Measurements from ENCODE around the gene ANGPT4. TPM values are rescaled to one million over a fixed set of nuclear protein-coding genes. Genes with fewer than 3 reads are reported as not detected.

The ANGPT4 gene
- total RNA-seq, 1 experiment from 2014 or later = not detected

- no peak for TF ChIP-seq TCF7L2 (IDR thresholded peaks at IDR 0.05; ENCODE audit: low read depth, low read length)
- no peak for TF ChIP-seq POLR2AphosphoS5 (IDR thresholded peaks at IDR 0.05; ENCODE audit: low read depth, low read length)
- TF ChIP-seq CTCF (IDR thresholded peaks at IDR 0.05) = no peak
- TF ChIP-seq, protein P1, sequence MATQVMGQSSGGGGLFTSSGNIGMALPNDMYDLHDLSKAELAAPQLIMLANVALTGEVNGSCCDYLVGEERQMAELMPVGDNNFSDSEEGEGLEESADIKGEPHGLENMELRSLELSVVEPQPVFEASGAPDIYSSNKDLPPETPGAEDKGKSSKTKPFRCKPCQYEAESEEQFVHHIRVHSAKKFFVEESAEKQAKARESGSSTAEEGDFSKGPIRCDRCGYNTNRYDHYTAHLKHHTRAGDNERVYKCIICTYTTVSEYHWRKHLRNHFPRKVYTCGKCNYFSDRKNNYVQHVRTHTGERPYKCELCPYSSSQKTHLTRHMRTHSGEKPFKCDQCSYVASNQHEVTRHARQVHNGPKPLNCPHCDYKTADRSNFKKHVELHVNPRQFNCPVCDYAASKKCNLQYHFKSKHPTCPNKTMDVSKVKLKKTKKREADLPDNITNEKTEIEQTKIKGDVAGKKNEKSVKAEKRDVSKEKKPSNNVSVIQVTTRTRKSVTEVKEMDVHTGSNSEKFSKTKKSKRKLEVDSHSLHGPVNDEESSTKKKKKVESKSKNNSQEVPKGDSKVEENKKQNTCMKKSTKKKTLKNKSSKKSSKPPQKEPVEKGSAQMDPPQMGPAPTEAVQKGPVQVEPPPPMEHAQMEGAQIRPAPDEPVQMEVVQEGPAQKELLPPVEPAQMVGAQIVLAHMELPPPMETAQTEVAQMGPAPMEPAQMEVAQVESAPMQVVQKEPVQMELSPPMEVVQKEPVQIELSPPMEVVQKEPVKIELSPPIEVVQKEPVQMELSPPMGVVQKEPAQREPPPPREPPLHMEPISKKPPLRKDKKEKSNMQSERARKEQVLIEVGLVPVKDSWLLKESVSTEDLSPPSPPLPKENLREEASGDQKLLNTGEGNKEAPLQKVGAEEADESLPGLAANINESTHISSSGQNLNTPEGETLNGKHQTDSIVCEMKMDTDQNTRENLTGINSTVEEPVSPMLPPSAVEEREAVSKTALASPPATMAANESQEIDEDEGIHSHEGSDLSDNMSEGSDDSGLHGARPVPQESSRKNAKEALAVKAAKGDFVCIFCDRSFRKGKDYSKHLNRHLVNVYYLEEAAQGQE (IDR thresholded peaks at IDR 0.05; ENCODE audit: insufficient read depth in 1 of 2, low read depth in 2 of 2, low read length in 1 of 2) = no peak
- no peak for TF ChIP-seq SIN3A (IDR thresholded peaks at IDR 0.05; ENCODE audit: borderline replicate concordance, insufficient read depth, low read depth, low read length)
- ATAC-seq = no peak
- H3K36me3 ChIP-seq (ENCODE audit: control insufficient read depth, insufficient read depth, low read length) = no peaks in the 10 kb centered on the region
- CTCF ChIA-PET = no interaction called here
- peaks cover 2% of the 10 kb centered on the region; the same call in 1 of the 2 replicates for H3K27me3 ChIP-seq (ENCODE audit: control insufficient read depth, insufficient read depth, low read length)
- POLR2A ChIA-PET = interaction anchor here (0.5 kb wide), 1 partner anchor 132 kb away, joined by 9 read pairs; no protein-coding TSS in a partner anchor
- no peaks in the 10 kb centered on the region for H3K4me1 ChIP-seq (ENCODE audit: control insufficient read depth, insufficient read depth, low read length)
- H3K4me3 ChIP-seq (ENCODE audit: low read depth in 2 of 2, low read length in 2 of 2) = no peak overlapping the region
- in situ Hi-C loops (cut with HindIII; ENCODE audit: low pct_unique_long_range_greater_than_20kb, low sequenced_read_pairs) (no loop called here), intact Hi-C loops (cut with micrococcal nuclease; ENCODE audit: unreplicated experiment) (no loop called here)
- DNase-seq (ENCODE audit: low read depth, low spot score) = no peak
- BruUV-seq (replicated peaks) = no TSS peak
- H3K27ac ChIP-seq (ENCODE audit: low read length) = no peak overlapping the region
- H3K9me3 ChIP-seq (ENCODE audit: control insufficient read depth, insufficient read depth, low read depth, low read length) = no peaks in the 10 kb centered on the region
Observed at GRCh38 chr20:922781-923180, 6.6 kb upstream of the ANGPT4 start.

DNA sequence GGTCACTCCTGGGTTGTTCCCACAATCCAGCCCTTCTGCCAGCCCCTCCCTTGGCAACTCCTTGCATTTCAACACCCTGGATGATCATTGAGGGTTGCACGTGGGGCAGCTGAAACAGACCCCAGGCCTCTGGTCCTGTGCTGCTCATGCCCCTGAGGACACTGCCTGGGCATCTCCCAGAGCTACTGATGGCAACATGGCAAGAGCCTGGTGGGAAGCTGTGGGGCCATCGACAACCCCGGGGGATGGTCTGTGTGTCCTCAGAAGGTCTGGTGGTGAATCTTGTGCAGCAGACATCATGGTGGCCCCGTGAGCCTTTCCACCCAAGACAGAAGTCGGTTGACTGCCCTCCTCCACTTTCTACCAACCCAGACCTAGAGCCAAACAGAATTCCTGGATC lies 4.9 kb upstream of the ANGPT4 start:
- in situ Hi-C loops (cut with HindIII; ENCODE audit: low pct_unique_long_range_greater_than_20kb, low sequenced_read_pairs) (no loop called here), intact Hi-C loops (cut with micrococcal nuclease; ENCODE audit: unreplicated experiment) (no loop called here)
- BruUV-seq (replicated peaks) = no TSS peak
- ChIA-PET CTCF (no interaction called here), POLR2A (no interaction called here)
- Histone ChIP-seq H3K27me3 (ENCODE audit: control insufficient read depth, insufficient read depth, low read length) (peaks cover 2% of the 10 kb centered on the region; the same call in 1 of the 2 replicates), H3K4me1 (ENCODE audit: control insufficient read depth, insufficient read depth, low read length) (no peaks in the 10 kb centered on the region), H3K9me3 (ENCODE audit: control insufficient read depth, insufficient read depth, low read depth, low read length) (no peaks in the 10 kb centered on the region), H3K4me3 (ENCODE audit: low read depth in 2 of 2, low read length in 2 of 2) (no peak overlapping the region), H3K27ac (ENCODE audit: low read length) (no peak overlapping the region), H3K36me3 (ENCODE audit: control insufficient read depth, insufficient read depth, low read length) (no peaks in the 10 kb centered on the region)
- DNase-seq (ENCODE audit: low read depth, low spot score) (no peak), ATAC-seq (no peak)
- TF ChIP-seq SIN3A (IDR thresholded peaks at IDR 0.05; ENCODE audit: borderline replicate concordance, insufficient read depth, low read depth, low read length) (no peak), TCF7L2 (IDR thresholded peaks at IDR 0.05; ENCODE audit: low read depth, low read length) (no peak), POLR2AphosphoS5 (IDR thresholded peaks at IDR 0.05; ENCODE audit: low read depth, low read length) (no peak), CTCF (IDR thresholded peaks at IDR 0.05) (no peak)
- TF ChIP-seq, protein P1 (IDR thresholded peaks at IDR 0.05; ENCODE audit: insufficient read depth in 1 of 2, low read depth in 2 of 2, low read length in 1 of 2) = no peak
